UCSD-AML1 (cell line): ENCODE data around the gene CPPED1.
A peak's percentile ranks its signal among the peaks of the same experiment; 100 is the strongest.

Source experiments
- DNase-seq: peaks from one replicate; lab custom pipeline; 2025; ENCODE audit not compliant: unreplicated experiment; lab: John Stamatoyannopoulos, UW

CPPED1 gene

DNA sequence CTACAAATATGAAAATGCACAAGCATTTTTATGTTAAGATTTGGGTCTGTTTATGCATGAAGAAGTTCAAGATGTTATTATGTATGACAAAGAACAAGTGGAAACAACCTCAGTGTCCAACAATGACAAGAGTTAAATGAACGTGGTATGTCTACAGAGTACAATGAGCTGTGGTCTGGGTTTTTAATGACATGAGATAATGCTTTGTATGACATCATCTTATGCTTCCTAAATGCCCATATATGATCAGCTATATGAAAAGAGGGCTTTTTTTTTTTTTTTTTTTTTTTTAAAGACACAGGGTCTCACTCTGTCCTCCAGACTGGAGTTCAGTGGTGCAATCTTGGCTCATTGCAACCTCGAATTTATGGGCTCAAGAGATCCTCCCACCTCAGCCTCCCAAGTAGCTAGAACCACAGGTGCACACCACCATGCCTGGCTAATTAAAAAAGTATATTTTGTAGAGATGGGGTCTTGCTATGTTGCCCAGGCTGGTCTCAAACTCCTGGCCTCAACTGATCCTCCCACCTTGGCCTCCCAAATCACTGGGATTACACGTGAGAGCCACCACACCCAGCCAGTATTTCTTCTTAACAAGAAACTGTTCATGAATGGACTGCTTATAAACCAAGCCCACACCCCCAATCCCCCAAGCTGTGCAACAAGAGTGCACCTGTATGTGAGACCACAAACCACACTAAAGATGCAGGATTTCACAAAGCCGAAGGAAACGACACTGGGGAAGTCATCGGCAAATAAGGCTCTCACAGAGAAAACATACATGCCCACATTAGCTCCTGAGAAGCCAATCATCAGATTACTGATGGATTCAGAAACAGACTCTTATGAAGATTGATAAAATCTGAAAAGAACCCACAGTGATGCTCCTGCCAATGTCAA lies 114.5 kb downstream of the CPPED1 start:
- no peak for DNase-seq

DNA sequence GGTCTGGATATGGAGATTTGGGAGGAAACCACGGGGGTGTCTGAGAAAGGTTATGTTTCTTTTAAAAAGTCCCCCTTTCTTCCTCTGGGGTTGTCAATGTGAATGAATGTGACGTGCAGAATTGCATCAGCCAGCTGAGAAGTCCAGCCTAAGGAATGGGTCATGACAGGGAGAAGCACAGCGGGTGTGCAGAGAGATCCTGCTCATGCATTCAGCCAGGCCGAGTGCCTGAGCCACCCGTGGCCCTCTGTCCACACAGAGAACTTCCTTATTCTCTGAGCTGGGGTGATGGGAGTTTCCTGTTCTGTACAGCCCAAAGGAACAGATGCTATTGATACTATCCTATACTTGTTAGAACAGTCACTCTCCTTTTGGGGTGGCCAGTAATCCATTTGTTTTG lies 117.9 kb downstream of the CPPED1 start:
- DNase-seq: peak; percentile 66

DNA sequence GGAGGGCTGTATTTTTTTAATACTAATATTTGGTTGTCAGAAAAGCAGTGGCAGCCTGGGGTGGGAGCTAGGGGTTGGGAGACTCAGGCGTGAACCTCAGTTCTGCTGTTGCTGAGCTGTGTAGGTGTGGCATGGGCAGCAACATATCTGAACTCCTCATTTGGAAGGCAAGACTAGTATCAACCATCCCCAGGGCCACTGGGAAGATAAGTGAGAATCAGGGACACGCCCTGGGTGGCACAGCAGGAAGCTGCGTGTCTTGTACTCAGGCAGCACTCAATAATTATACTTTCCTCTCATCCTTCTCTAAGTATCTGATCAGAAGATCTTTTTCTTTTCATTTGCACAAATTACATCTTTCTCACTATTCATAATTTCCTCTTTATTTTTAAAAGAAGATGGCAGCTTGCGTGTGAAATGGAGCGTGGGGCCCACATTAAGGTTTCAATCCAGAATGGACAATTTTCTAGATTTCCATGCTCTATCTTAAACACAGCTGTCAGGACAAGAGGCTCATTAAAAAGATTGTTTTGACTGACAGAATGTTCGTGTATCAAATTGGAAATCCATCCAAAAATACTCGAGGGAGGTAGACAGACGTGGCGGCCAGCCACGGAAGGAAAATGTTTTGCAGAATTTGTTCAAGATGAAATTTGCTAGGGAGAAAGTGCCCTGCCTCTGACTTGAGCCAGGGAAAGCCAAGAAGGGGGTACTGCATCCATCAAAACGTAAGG lies 121.1 kb downstream of the CPPED1 start:
- DNase-seq: no peak

DNA sequence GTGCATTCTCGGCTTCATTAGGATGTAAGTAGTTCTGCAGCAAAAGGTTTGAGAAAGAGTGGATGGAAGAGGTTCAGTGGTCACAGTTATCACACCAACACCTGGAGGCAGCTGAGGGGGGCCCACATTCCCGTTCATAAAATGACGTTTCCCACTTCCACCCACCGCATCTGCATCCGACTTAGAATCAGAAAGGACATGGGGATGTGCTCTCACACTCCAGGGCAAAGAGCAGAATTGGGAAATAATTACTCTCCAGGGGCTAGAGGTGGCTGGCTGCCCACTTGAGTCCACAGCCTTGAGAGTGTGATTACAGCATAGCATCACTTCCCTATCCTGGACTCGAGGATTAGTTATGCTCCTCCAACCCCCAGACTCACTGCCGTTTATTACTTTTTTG lies 122.0 kb downstream of the CPPED1 start:
- no peak for DNase-seq

DNA sequence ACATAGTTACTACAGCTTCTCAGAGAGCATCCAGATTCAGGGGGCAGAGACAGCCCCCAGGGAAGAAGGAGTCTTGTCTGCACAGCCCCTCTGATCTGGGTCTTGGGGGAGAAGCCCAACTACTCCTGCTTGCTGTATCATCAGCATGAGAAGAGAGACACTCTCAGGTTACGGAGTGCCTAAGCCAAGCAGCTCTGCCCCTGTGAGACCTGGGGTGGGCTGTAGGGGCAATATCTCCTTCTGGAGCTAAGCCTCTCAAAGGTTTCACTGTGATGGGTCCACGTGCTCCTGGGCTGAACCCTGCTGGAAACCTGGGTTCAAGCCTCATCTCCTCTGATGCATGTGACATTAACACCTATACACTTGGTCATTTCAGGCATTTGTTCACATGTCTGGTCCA lies 123.2 kb downstream of the CPPED1 start:
- no peak for DNase-seq

DNA sequence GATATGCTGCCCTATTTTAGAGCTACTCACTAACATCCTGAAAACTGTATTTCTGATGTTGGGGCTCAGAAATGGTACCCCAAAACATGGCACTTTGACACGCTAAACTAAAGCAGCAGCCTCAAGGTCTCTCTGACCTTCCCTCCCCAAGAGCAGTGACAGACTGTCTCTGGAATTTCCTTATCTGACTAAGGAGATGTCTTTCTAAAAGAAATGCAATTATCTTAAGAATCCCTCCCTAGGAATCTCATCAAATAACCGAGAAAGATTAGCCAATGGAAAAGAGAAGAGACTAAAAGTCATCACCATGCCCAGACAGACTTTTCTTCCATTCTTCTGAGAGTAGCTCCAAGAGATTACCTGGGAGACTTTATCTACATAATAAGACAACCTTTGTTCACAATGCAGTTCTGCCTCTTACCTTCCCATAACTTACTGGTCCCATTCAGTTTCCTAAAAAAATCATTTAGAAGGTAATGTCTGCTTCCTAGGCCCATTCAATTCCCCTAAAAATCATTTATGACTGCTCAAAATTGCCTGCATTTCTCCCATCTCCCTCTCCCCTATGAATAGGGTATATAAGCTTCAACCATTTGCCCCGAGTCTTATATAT lies 123.9 kb downstream of the CPPED1 start:
- DNase-seq: no peak

DNA sequence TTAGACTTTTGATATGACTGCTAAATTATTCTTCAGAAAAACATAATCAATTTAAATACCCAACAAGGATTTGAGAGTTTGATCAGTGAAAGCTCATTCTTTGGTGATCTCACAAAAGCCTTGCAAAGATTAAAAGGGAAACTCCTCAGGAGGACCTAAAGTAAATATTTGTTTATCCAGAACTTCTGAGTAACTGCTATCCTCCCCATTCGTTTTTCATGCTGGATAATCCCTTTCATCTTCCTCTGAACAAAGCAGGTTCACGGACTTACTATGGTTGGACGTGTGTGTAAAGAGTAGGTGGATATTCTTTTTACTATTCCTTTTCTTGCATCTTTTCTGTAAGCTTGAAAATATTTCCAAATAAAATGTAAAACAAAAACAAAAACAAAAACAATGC lies 124.7 kb downstream of the CPPED1 start:
- no peak for DNase-seq

DNA sequence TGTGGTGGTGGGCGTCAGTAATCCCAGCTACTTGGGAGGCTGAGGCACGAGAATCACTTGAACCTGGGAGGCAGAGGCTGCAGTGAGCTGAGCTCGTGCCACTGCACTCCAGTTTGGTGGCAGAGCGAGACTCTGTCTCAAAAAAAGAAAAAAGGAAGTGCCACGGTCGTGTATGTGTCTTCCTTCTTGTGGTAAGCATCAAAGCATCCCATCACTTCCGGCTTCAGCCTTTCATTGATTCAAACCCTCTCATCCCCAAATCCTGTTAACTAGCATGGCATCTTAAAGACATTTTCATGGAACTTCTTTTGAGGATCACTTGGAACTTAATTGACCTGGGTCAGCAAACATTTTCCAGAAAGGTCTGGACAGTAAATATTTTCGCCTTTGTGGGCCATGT lies 126.2 kb downstream of the CPPED1 start:
- no peak for DNase-seq

DNA sequence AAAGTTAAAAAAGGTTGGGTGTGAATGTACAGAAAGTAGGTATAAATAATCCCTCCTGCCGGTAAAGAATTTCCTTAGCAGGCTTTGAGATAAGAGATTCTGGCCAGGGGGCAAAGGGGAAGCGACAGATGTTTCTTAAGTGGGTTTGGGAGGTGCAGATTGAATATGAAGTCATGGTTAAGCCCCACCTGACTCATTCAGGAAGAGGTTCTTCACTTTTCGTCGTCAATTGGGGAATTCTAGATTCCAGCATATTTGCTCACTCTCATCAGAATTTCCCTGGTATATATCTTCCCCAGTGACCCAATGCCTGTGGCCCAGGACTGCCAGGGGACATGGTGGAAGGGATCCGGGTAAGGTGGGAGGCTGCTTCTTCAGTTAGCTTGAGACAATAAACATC lies 127.8 kb downstream of the CPPED1 start:
- DNase-seq: no peak

DNA sequence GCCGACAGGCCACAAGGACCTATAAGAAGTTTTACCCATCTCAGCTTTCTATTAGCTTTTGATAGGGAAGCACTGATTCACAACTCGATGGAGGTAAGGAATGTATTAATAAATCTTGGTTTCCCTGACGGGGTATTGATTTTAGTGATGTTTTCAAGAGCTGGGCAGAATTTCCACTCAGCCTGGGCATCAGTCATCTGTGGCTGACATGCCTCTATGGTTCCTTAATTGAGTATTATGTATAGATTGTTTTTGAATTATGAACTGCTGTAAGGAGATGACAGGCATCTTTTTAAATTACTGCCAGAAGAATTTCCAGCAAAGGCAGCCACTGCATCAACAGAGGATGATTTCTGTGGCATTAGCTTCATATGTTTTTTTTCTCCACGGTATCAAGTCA lies 128.6 kb downstream of the CPPED1 start:
- no peak for DNase-seq

DNA sequence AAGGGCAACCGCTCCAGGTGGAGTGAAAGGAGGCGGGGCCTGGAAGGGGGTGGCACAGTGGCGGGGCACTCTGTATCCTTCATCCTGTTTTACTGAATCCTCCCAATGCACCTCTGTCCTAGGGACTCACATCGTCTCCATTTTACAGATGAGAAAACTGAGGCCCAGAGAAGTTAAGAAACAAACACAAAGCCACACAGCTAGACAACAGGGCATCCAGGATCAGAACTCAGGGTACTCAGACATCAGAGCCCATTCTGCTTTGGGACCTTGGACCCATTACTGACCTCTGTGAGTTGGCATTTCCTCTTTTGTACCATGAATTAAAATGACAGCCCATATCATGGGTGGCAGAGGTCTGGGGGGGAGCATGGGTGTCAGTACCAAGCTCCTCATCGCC lies 129.2 kb downstream of the CPPED1 start:
- no peak for DNase-seq

DNA sequence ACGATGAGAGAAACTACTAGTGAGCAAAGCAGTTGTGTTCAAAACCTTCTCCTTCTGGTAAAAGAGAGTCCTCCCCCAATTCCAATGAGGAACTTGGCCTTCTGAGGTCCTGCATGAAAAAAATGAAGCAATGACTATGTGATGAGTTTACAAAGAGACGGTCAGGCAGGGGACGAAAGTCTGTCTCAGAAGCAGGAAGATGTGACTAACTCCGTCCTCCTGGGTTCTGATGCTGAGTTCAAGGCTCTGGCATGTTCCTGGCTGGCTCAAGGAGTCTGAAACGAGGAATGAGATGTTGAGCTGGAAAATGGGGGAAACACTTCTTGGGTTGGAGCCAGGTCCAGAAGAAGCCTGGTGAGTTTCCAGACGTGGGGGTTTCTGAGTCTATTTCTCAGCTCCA lies 129.6 kb downstream of the CPPED1 start:
- no peak for DNase-seq

DNA sequence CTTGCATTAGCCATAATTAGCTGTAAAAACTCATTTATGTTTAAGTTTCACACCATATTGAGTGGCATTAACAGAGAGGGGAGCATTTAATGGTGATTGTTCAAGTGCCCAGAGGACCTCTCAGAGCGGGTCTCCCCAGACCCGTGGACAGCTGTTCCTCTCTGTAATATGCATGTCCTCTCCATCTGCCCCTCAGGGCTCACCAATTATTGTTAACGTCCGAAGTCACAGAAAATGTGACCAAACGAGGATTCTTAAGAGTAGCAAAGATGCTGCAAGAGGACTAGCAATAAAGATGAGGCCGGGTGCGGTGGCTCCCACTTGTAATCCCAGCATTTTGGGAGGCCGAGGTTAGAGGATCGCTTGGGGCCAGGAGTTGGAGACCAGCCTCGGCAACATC lies 130.2 kb downstream of the CPPED1 start:
- no peak for DNase-seq

DNA sequence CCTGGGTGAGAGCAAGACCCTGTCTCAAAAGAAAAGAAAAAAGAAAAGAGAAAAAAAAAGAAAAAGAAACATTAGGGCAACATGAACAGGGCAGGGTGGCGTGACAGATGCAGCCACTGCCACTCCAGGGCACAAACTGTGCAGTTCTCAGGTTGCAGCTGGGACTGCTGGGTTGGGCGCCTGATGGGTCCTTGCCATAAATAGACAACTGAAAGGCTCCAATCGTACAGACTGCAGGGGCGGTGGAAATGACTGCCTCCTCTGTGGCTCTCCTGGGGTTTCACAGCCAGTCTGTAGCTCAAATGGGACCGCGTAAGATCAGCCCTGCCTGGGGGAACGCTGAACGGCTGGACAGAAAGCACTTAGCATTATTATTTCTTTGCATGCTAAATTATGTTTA lies 130.7 kb downstream of the CPPED1 start:
- DNase-seq: no peak

DNA sequence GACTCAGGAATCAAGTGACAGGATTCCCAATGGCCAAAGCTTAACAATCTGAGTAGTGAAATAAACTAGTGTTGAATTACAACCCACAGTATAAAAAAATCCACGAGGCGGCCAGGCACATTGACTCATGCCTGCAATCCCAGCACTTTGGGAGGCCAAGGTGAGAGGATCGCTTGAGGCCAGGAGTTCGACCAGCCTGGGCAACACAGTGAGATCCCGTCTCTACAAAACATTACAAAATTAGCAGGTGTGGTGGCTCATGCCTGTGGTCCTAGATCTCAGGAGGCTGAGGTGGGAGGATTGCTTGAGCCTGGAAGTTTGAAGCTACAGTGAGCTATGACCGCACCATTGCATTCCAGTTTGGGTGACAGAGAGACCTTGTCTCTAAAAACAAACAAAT lies 133.8 kb downstream of the CPPED1 start:
- no peak for DNase-seq

DNA sequence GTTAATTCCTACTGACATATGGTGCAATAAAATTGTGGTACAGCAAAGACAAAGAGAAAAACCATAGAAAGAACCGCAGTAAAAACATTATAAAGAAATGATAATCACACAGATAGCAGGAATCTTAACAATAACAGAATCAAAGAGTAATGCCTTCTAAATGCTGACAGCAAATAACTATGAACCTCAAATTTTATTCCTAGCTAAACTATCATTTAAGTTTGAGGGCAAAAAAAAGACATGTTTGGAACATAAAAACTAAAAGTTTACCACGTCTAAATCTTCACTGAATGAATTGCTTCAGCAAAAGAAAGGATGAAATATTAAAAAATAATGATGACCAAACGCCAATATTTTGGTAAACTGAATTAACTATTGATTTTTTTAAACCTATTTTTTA lies 135.8 kb downstream of the CPPED1 start:
- DNase-seq: no peak

DNA sequence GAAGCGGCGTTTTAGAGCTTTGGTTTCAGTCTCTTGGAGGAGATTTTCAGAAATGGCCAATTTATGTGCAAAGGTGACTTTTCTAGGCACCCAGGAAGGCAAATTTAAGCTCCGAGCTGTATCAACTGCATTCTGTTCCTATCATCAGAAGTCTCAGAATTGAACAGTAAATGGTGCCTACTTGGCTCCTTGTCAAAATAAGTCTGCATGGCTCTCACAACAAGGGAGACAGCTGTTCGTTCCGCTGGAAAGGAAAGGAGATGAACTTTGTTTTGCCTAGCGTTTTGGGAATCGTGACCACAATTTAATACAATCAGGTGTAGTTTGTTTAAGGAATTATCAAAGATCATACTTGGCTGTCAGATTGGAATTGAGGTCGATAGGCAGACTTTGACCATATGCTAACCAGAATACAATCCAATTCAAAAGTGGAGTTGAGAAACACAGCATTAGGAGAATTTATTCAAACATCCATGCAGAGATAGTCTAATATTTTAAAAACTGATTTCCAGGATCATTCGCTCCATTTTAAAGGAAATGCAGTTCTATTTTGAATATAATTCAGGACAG lies 139.4 kb downstream of the CPPED1 start:
- DNase-seq: no peak

DNA sequence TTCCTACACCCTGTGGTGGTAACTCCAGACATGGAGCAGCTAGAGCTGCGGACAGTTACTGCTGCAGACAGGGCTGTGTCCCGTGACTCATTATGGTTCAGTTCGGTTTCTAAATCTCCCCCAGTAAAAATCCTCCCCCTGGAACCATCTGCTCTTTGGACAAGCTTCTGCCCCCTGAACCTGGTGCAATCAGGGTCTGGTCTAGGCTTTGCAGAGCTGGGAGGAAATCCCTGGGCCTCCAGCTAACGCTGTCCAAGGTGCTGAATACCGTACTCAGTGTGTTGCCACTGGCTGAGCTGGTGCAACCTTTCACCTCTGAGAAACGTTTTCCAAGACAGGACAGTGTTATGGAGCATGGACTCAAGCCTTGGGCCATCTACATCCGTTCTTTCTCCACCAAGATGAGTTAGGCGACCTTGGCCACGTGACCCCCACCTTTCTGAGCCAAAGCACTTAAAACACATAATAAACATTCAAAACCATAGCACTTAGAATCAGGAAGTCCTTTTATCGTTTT lies 142.0 kb downstream of the CPPED1 start:
- DNase-seq: peak; percentile 43

DNA sequence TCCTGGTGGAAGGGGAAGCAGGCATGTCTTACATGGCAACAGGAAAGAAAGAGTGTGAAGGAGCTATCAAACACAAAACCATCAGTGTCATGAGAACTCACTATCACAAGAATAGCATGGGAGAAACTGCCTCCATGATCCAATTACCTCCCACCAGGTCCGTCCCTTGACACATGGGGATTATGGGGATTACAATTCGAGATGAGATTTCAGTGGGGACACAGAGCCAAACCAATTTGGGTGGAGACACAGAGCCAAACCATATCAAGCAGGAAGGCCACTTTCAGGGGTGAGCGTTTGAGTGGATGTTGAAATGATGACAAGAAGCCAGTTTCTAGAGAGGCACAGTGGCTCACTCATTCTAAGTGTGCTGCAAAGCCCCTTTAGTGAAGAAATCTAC lies 143.8 kb downstream of the CPPED1 start:
- no peak for DNase-seq

DNA sequence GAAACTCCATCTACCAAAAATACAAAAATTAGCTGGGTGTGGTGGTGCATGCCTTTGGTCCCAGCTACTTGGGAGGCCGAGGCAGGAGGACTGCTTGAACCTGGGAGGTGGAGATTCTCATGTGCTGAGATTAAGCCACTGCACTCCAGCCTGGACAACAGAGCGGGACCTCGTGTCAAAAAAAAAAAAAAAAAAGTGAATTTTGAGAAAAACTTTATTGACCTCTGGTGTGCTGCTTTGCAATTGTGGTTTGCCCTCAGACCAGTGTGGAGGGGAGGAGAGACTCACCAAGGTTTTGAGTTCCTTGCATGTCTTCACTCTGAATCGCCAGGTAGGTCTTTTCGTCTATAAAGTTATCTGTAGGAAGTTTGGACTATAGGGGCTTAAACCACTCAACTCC lies 145.2 kb downstream of the CPPED1 start:
- no peak for DNase-seq

DNA sequence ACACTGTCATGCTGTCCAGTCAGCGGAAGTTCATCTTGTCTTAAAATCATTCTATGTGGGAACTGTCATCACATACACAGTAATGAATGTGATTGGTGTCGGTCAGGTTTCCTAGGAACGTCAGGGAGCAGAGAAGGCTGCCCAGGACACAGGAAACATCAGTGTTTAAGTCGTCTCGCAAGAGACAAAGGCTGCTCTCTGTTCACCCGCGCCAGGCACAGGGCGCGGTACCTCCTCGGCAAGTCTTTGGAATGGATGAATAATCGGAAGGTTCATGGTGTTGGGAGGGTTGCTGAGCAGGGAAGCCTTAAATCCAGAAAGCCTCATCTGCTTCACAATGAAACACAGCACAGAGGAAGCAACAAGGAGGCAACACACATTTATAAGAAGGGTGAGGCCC lies 148.2 kb downstream of the CPPED1 start:
- no peak for DNase-seq
